Activated T-helper 17 cell treated with anti-CD3 and anti-CD28 coated beads, Interleukin-2, amount 50 U/mL, for 72 hours (primary cell): ENCODE data around the gene STUB1. TPM values are rescaled to one million over a fixed set of nuclear protein-coding genes. Genes with fewer than 3 reads are reported as not detected.

Experiments
- ATAC-seq: fragments of 150-1000 bp; cut with Tn5 transposase; replicated peaks from 2 replicates; pipeline ENCODE4 v1.10.0; 2021; ENCODE audit warnings: mild to moderate bottlenecking, moderate library complexity
- H3K27ac Mint-ChIP-seq: one replicate; pipeline ENCODE4 v1.8.0; 2022; ENCODE audit warnings: mixed read lengths
- H3K27me3 Mint-ChIP-seq: one replicate; pipeline ENCODE4 v1.8.0; 2022; ENCODE audit warnings: mixed read lengths
- H3K36me3 Mint-ChIP-seq: one replicate; pipeline ENCODE4 v1.8.0; 2022; ENCODE audit warnings: low read depth, mild to moderate bottlenecking, mixed read lengths
- H3K4me1 Mint-ChIP-seq: one replicate; pipeline ENCODE4 v1.8.0; 2022; ENCODE audit warnings: mixed read lengths
- H3K4me3 Mint-ChIP-seq: one replicate; pipeline ENCODE4 v1.8.0; 2022; ENCODE audit warnings: mild to moderate bottlenecking, mixed read lengths
- H3K9me3 Mint-ChIP-seq: one replicate; pipeline ENCODE4 v1.8.0; 2022; ENCODE audit warnings: mixed read lengths
- total RNA-seq, 2 donors: library from RNA; stranded (reverse); gene quantifications; one replicate each; pipeline ENCODE4 v1.2.3, GENCODE V29; 2022

The STUB1 gene
- total RNA-seq, 2 donors from 2014 or later: 47.5 to 98.2 TPM

- no peaks in the 10 kb centered on the region for H3K27me3 Mint-ChIP-seq
- peaks cover 25% of the 10 kb centered on the region for H3K36me3 Mint-ChIP-seq
- H3K4me3 Mint-ChIP-seq: peak within 1 kb of the TSS; percentile 71
- ATAC-seq: peak; percentile 99
- no peaks in the 10 kb centered on the region for H3K4me1 Mint-ChIP-seq
- peak within 1 kb of the TSS; percentile 73 for H3K27ac Mint-ChIP-seq
- no peaks in the 10 kb centered on the region for H3K9me3 Mint-ChIP-seq
Measured at GRCh38 chr16:667780-668518, 12.3 kb upstream of the STUB1 start, which contains the start of gene RHOT2. Gene RHOT2, plus strand, starts transcription at chr16:668132. Its CDS starts 68 bp downstream, at chr16:668200.

- Mint-ChIP-seq H3K27me3 (no peaks in the 10 kb centered on the region), H3K4me3 (peak overlapping the region; percentile 71), H3K27ac (peak overlapping the region; percentile 17), H3K36me3 (peaks cover 29% of the 10 kb centered on the region), H3K9me3 (no peaks in the 10 kb centered on the region), H3K4me1 (no peaks in the 10 kb centered on the region)
- peak; percentile 15 for ATAC-seq
Measured at GRCh38 chr16:668519-669171, 11.6 kb upstream of the STUB1 start.

GRCh38 chr16:669666-670065, 10.5 kb upstream of the STUB1 start:
- H3K4me1 Mint-ChIP-seq: no peaks in the 10 kb centered on the region
- H3K4me3 Mint-ChIP-seq: peak overlapping the region; percentile 50
- H3K27me3 Mint-ChIP-seq: no peaks in the 10 kb centered on the region
- peaks cover 35% of the 10 kb centered on the region for H3K36me3 Mint-ChIP-seq
- H3K27ac Mint-ChIP-seq: no peak overlapping the region
- ATAC-seq: no peak
- H3K9me3 Mint-ChIP-seq: no peaks in the 10 kb centered on the region

- no peaks in the 10 kb centered on the region for H3K4me1 Mint-ChIP-seq
- peaks cover 35% of the 10 kb centered on the region for H3K36me3 Mint-ChIP-seq
- no peak overlapping the region for H3K27ac Mint-ChIP-seq
- ATAC-seq: no peak
- no peak overlapping the region for H3K4me3 Mint-ChIP-seq
- H3K9me3 Mint-ChIP-seq: no peaks in the 10 kb centered on the region
- no peaks in the 10 kb centered on the region for H3K27me3 Mint-ChIP-seq
Measured at GRCh38 chr16:670485-671352, 9.5 kb upstream of the STUB1 start.

GRCh38 chr16:671353-672131, 8.7 kb upstream of the STUB1 start:
- Mint-ChIP-seq H3K4me1 (no peaks in the 10 kb centered on the region), H3K4me3 (no peak overlapping the region), H3K27me3 (no peaks in the 10 kb centered on the region), H3K36me3 (peaks cover 35% of the 10 kb centered on the region), H3K27ac (no peak overlapping the region), H3K9me3 (no peaks in the 10 kb centered on the region)
- no peak for ATAC-seq

- H3K4me3 Mint-ChIP-seq: no peak overlapping the region
Measured at GRCh38 chr16:672371-672770, 7.8 kb upstream of the STUB1 start.

GRCh38 chr16:672851-673250, 7.4 kb upstream of the STUB1 start:
- no peak for ATAC-seq
- no peak overlapping the region for H3K27ac Mint-ChIP-seq
- no peak overlapping the region for H3K4me3 Mint-ChIP-seq
- peaks cover 35% of the 10 kb centered on the region for H3K36me3 Mint-ChIP-seq
- no peaks in the 10 kb centered on the region for H3K4me1 Mint-ChIP-seq
- H3K9me3 Mint-ChIP-seq: no peaks in the 10 kb centered on the region
- no peaks in the 10 kb centered on the region for H3K27me3 Mint-ChIP-seq

More at GRCh38 chr16:672371-672770, 7.8 kb upstream of the STUB1 start:
- Mint-ChIP-seq H3K27ac (no peak overlapping the region), H3K4me1 (no peaks in the 10 kb centered on the region), H3K27me3 (no peaks in the 10 kb centered on the region), H3K36me3 (peaks cover 35% of the 10 kb centered on the region), H3K9me3 (no peaks in the 10 kb centered on the region)
- no peak for ATAC-seq

GRCh38 chr16:673399-673991, 6.7 kb upstream of the STUB1 start:
- Mint-ChIP-seq H3K9me3 (no peaks in the 10 kb centered on the region), H3K27me3 (no peaks in the 10 kb centered on the region), H3K27ac (no peak overlapping the region), H3K36me3 (peaks cover 35% of the 10 kb centered on the region), H3K4me3 (no peak overlapping the region), H3K4me1 (no peaks in the 10 kb centered on the region)
- no peak for ATAC-seq

GRCh38 chr16:674214-674881, 5.9 kb upstream of the STUB1 start:
- no peaks in the 10 kb centered on the region for H3K4me1 Mint-ChIP-seq
- H3K9me3 Mint-ChIP-seq: no peaks in the 10 kb centered on the region
- no peak overlapping the region for H3K4me3 Mint-ChIP-seq
- ATAC-seq: no peak
- H3K27me3 Mint-ChIP-seq: no peaks in the 10 kb centered on the region
- H3K27ac Mint-ChIP-seq: no peak overlapping the region
- H3K36me3 Mint-ChIP-seq: peaks cover 31% of the 10 kb centered on the region

GRCh38 chr16:674968-675883, 5.0 kb upstream of the STUB1 start, which contains the start of gene RHBDL1:
Gene RHBDL1, plus strand, starts transcription at chr16:675671. Its CDS starts 120 bp downstream, at chr16:675791.
- H3K36me3 Mint-ChIP-seq: peaks cover 22% of the 10 kb centered on the region
- no peaks in the 10 kb centered on the region for H3K9me3 Mint-ChIP-seq
- no peak within 1 kb of the TSS for H3K27ac Mint-ChIP-seq
- H3K4me3 Mint-ChIP-seq: no peak within 1 kb of the TSS
- H3K4me1 Mint-ChIP-seq: no peaks in the 10 kb centered on the region
- no peaks in the 10 kb centered on the region for H3K27me3 Mint-ChIP-seq
- ATAC-seq: no peak

GRCh38 chr16:675884-676564, 4.2 kb upstream of the STUB1 start:
- H3K4me3 Mint-ChIP-seq: no peak overlapping the region
- H3K36me3 Mint-ChIP-seq: peaks cover 20% of the 10 kb centered on the region
- no peaks in the 10 kb centered on the region for H3K4me1 Mint-ChIP-seq
- no peak for ATAC-seq
- no peaks in the 10 kb centered on the region for H3K9me3 Mint-ChIP-seq
- no peak overlapping the region for H3K27ac Mint-ChIP-seq
- no peaks in the 10 kb centered on the region for H3K27me3 Mint-ChIP-seq

GRCh38 chr16:676565-676902, 3.7 kb upstream of the STUB1 start:
- no peaks in the 10 kb centered on the region for H3K27me3 Mint-ChIP-seq
- peaks cover 22% of the 10 kb centered on the region for H3K36me3 Mint-ChIP-seq
- no peak for ATAC-seq

More at GRCh38 chr16:676565-676902, 3.7 kb upstream of the STUB1 start:
- Mint-ChIP-seq H3K27ac (no peak overlapping the region), H3K4me1 (no peaks in the 10 kb centered on the region), H3K4me3 (no peak overlapping the region), H3K9me3 (no peaks in the 10 kb centered on the region)
